CD4-positive, alpha-beta T cell treated with Interleukin-12 subunit alpha and Interleukin-12 subunit beta, for 1 hour (primary cell): ENCODE measurements around the gene ITGBL1.

Experiments
- DNase-seq: peaks from one replicate; pipeline ENCODE4 v3.0.0-alpha.2; 2020

ITGBL1 gene, protein sequence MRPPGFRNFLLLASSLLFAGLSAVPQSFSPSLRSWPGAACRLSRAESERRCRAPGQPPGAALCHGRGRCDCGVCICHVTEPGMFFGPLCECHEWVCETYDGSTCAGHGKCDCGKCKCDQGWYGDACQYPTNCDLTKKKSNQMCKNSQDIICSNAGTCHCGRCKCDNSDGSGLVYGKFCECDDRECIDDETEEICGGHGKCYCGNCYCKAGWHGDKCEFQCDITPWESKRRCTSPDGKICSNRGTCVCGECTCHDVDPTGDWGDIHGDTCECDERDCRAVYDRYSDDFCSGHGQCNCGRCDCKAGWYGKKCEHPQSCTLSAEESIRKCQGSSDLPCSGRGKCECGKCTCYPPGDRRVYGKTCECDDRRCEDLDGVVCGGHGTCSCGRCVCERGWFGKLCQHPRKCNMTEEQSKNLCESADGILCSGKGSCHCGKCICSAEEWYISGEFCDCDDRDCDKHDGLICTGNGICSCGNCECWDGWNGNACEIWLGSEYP

DNA sequence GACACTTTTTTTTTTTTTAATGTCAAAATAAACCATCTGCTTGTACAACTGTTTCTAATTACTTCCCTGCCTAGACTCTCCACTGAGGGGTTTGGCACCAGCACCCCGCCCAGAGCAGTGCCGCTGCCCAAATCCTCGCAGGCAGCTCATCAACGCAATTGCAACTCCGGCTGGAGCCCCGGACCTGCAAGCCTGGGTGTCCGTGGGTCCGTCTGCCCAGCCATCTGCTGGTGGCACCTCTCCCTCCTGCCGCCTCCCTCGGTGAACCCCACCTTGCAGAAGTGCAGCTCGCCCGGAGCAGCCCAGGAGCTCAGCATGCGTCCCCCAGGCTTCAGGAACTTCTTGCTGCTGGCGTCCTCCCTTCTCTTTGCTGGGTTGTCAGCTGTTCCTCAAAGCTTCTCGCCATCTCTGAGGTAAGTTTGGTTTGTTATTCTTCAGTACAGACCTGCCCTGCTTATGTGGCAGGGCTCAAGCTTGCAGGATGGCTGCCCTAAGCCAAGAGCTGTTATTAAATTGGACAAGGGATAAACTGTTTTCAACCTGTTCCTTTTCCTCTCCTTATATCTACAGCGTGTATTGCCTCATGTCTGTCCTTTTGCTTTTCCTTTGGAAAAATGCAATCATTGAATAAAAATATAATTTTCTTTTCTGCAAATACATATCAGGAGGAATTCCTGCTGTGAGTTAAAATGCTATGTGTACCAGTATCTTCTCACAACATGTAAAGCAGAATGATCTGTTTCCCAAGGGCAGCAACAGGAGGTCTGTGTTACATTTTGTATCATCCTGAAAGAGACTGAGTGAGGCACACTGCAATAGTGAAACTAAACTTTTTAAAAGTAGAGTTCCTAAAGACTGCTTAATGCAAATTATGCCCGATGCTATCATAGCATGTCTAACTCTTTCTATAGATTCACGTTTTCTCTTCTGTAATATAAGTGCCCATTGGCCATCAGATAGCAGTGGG, at the start of gene ITGBL1:
Gene ITGBL1 (plus strand): TSS at position 157 of the 967 bp plus-strand sequence. CDS start 159 bp downstream, at position 316.
- no peak for DNase-seq

DNA sequence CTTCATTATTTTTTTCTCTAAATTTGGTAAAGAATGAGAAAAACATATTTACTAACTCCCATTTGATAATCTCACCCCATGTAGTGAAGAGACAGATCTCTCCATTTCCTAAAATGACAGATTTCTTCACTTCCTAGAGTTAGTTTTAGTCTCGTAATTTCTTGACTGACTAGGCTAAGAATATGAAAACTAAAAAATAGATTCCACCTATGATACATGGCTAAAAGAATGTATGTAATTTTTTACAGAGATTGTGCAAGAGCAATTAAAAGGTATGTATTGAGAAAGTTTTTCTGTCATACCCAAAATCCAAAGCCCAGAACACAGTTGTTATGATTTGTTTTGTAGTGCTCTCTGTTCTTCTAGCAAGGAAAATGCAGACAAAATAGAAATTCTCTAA, 45.7 kb upstream of the ITGBL1 start:
- DNase-seq, result no peak

DNA sequence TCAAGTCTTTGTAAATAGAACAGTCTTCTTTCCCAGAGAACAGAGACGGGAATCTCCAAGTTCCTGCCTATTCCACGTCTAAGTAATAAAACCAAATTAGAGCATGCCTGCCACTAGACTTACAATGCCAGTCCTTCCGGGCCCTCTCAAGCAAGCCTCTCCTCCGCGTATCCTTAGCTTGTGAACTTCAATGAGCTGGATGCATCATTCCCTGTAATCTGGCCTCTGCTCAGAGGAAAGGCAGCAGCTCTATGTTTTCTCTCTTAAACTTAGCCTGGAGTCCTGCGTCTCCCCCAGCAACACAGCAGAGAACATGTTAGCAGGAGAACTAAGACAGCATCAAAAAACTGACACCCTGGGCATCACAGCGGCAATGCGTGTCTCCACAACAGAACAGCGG, 44.3 kb upstream of the ITGBL1 start:
- no peak for DNase-seq

DNA sequence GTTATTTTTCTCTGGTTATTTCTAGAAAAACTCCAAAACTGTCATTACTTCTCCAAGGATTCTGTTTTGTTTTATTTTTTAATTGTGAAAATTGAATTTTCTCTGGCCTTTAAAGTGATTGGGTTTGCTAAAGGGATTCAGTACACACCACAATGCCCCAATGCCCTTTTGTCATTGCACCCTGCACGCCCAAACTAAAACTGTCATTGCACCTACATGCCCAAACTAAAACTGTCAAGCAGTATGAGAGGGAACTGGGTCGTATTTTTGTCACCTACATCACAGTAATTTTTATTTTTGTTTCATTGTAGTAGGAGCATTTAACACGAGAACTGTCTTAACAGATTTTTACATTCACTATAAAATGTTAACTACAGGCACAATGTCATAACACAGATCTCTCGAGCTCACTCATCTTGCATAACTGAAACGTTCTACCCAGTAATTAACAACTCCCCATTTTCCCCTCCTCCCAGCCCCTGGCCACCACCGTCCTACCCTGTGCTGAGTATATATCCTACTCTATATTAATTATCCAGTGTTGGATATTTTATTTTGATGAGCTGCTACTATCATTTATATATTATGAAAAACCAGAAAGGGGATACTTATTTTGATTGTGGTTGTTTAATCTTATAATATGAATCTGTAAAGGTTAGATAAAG, 43.4 kb upstream of the ITGBL1 start:
- no peak for DNase-seq

DNA sequence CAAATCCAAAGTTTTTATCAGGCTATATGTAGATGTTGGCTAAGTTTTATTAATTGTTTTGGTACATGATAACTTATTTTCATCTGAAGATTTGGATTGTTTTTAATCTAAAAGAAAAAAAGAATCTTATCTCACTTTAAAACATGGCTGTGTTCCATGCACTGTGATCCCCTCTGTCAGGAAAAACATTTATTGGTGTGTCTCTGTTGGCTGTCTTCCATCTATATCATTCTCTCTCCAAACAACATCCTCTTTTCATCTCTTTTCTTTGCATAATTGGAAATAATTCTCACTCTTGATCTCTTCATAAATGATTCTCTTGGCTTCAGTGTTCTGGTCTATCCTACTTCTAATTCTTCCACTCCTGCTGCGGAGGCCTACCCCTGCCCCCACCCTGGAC, 40.4 kb upstream of the ITGBL1 start:
- no peak for DNase-seq

DNA sequence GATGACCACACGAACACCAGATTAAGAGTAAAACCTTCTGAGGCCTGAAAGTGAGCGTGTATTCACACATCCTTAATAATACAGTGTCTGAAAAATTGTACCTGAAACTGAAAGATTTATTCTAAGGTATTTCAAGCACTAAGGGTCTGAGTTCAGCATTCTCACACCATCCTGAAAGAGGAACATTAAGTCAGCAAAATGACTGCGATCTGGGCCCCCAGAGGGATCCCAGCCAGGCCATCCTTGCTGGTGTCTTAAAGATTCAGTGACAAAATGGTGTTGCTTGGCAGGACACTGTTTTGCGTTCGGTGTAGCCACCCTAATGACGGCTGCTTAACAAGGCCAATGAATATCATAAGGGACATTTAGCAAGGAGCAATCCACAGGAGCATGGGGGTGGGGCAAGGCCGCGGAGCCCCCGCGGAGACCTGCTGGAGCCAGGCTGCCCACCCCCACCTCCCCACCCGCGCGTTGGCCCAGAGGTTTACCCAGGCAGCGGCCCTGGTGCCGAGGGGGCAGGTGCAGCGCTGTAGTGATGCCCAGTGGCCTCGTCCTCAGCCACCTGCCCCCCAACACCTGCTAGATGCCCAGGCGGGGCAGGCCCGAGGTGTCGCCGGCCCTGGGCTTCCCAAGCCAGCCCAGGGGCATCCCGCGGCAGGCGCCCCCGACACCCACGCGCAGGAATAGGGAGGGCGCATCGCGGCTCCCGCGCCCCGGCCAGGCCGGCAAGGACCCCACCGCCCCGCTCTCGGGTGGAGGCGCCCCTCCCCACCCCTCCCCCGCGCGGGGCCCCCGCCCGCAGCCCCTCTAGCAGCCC, 36.9 kb upstream of the ITGBL1 start:
- DNase-seq, result no peak

DNA sequence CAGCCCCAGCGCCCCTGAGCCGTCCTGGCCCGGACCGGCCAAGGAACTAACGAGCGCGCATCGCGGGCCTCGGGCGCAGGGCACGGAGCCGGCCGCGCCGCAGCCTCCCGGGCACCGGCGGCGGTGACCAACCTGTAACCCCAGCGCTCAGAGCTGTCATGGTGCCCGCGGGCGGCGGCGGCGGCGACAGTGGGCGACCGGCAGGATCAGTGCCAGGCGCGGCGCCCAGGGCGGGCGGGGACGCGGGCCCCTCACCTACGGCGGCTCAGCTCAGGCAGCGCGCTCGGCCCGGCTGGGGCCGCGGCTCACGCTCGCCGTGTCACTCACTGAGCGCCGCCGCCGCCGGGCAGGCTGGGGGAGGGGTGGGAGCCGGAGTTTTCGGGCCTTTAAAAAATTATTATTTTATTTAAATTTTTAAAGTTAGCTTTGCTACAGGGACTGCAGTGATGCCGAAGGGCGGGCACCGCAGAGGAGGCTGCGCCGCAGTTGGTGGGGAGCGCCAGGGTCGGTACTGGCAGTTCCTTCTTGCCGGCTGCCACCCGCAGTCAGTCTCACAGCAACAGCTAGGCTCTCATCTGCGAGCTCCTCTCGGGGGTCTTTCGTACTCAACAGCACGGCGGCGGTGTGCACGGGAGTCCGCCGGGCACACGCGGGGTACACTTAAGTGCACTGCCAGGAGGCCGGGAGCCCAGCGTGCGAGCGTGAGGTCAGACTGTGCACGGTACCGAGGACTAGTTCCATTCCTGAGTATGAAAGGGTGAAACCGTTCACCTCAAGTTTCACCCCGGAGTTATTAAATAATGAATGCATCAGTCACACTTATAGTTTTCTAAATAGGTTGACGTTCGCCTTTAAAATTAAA, 36.1 kb upstream of the ITGBL1 start, which contains the start of gene NALCN:
Gene NALCN (minus strand): TSS at position 328 of the 862 bp plus-strand sequence. CDS start 17,382 bp downstream, outside the sequence.
- DNase-seq, result no peak

DNA sequence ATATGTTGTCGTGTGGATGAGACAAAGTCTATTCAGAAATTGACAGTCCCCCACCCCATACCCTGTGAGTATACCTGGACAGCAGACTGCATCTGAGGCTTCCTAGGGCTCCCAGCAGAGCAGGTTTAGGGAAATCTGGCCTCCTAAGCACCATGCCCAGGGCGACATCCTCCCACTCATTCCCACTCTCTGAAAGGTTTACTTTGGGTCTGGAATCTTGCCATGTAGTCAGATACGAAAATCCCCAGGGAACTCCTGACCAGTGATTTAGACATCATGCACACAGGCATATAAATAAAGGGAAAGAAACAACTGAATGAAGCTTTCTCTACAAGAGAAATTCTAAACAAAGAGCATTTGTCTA, 35.5 kb upstream of the ITGBL1 start:
- DNase-seq, result no peak

DNA sequence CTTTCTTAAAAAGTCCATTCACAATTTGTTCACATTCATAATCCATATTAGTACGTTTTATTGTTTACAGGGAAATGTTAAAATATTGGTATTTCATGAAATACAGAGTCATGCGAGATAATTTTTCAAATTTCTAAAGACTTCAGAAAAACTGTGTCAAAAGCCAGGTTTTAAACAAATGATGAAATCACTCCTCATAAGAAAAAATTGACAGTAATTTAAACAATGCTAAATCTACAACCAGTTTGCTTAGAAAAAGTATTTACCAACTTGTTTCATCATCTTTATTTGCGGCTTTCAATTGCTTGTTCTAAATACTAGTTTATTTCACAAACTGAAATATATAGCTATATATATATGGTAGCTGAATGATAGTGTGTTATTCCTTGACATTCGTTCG, 35.0 kb upstream of the ITGBL1 start:
- DNase-seq, result no peak

DNA sequence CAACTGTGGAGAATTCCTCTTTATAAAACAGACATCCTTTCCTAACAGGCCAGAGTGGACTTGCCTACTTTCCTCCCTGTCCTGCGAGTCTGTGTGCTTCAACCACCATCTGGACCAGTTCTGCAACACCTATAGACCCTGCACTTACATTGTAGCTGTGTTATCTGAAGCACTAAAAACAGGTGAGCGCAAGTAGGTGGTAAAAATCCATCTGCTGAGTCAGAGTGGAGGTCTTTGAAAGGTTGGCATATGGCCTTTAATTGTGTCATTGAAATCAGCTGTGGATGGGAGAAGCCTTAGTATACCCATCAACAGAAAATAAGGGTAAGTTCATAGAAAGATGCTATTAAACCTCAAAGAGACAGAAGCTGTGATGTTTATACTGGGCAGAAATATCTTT, 28.6 kb upstream of the ITGBL1 start:
- no peak for DNase-seq

DNA sequence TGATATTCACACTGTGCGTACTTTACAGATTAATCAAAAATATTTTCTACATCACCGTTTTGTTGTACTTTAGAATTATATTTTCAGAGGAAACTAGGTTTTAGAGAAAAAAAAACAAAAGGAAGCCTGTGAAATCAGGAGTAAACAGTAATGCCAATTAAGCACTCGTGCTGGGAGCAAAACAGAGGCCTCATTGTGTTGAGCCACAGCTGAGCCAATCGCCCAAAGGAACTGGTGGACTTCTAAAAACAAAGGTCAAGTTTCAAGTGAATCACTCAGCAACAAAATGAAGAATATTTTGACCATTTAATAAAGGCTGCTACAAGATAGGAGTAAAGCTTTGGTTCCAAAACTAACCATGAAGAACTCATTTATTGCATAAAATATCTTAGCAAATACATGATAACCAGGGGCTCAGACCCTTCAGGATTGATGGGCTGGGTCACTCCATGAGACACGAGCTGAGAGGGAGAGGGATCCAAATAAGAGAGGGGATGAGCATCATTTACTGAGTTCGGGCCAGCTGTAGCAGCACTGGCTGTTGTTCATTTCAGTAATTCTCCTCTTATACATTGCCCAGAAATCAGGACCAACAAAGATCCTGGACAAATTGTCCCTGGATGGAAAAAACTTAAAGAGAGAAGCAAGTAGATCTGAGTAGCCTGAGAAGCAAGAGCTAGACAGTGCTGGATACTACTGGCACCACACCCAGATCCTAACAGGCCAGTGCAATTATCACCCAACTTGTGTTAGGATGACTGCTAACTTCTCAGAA, 27.9 kb upstream of the ITGBL1 start:
- DNase-seq, result no peak

DNA sequence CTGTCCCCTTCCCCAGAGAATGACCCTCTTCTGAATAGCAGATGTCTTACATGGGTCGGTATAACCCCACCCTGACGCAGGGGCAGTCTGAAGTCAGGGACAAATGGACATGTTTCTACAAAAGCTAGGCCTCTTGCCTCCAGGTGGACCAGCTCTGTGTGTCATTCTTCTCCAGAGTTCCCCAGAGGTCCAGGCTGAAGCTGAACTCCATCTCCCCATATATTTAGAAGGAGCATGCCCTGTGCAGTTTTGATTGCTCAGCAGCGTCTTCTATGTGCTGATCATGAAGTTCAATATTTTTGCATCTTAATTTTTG, 27.4 kb upstream of the ITGBL1 start:
- no peak for DNase-seq

DNA sequence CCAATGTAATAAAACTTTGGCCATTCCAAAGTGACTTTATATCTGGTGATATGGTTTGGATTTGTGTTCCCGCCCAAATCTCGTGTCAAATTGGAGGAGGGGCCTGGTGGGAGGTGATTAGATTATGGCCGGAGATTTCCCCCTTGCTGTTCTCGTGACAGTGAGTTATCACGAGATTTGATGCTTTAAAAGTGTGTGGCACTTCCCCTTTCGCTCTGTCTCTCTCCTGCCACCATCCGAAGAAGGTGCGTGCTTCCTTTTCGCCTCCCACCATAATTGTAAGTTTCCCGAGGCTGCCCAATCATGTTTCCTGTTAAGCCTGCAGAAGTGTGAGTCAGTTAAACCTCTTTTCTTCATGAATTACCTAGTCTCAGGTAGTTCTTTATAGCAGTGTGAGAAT, 26.9 kb upstream of the ITGBL1 start:
- DNase-seq, result no peak

DNA sequence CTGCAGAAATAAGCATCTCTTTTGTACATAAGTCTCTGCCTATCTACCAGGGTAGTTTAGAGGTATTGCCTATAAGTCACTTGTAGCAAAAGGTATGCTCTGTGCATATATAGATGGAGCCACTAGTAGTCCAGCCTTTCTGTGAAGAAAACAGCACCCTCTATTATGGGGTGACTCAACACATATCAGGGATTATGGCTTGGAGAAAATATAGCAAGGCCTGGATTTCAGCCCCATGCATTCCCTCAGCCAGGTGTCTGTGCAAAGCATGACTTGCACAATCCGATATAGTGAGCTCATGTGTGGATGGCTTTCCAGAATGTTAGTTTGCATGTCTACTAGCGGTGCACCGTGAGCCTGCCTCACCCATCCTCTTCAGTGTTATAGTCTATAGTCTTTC, 22.7 kb upstream of the ITGBL1 start:
- no peak for DNase-seq

DNA sequence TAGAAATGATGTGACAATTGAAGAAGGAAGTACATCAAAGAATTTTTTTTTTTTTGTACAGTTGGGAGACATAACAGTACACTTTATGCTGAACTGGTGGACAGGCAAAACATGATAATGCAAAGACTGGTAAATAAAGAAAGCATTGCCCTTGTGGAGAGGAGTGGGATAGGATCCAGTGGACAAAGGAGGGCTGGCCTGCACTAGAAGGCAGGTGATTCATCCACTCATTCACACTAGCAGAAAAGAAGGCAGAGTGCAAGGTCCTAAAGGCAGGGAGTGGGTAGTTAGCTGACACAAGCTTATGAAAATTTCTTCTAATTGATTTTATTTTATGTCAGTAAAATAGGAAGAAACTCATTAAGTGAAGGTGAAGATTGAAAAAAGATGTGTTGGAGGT, 18.6 kb upstream of the ITGBL1 start:
- no peak for DNase-seq

DNA sequence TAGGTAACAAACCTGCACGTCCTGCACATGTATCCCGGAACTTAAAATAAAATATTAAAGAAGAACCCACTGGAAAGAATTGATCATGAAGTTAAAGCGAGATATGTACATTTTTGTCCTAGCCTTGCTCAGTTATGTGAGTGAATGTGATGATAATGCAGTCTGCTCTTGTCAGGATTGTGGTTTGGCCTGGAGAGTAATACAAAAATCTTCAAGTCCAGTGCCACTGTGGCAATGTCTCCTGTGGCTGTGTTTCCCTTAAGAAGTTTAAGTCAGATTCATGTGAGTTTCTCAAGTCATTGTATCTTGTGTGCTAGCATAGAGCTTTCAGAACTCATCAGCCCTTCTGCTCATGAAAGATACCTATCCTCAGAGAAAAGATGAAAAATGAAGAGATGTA, 18.0 kb upstream of the ITGBL1 start:
- no peak for DNase-seq

DNA sequence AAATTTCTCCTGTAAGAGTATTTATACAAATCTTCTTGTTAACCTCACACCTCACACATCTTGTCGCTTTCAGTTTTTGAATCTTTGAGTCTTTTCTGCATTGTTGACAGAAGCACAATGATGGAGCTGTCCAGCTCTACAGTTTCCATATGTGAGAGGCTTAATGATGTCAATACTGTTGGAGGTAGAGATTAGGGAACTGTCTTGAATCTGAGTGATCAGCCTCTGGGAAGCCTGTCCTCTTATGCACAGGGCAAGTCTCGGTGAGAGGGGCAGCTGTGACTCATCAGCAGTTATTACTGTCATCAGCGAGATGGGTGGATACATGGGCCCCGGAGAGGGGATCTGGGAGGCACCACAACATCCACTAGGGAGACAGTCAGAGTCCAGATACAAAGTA, 4.6 kb upstream of the ITGBL1 start:
- no peak for DNase-seq

DNA sequence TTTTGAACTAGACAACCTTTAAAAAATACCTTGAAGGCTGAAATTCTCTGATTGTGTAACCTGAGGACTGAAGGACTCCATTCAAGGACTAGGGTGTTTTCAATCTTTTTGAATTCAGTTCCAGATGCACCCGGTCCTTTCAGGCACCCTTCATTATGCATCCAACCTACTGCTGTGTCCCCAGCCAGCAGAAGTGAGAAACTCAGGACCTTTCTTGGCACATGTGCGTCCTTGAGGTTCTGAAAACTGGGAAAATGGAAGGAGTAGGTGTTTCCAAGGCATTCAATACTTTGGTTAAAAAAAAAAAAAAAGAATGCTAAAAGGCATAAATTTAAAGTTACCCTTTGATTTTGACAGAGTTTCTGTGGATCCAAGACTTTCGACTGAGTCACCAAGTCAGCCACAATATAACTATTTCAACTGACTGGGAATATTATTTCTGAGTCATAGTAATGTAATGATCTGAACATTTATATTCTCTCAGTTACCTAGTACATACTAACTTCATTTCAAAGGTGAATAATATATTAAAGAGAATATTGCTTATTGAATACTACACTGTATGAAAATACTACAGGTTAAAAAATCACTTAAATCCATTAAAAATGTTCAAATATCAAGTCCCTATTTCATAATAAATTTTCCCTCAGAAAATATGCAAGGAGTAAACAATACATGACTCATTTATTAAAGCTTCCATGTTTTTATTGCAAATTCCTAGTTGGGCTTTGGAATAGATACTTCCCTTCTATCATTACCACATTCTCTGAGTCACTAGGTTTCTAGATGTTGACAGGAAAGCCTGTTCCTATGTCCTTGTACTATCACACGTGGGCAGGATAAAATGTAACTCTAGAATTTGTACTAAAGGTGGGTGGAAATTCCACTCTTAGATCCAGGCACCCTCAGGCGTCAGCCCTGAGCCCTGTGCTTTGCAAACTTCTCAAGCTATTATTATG, 2.4 kb upstream of the ITGBL1 start:
- DNase-seq, result no peak

DNA sequence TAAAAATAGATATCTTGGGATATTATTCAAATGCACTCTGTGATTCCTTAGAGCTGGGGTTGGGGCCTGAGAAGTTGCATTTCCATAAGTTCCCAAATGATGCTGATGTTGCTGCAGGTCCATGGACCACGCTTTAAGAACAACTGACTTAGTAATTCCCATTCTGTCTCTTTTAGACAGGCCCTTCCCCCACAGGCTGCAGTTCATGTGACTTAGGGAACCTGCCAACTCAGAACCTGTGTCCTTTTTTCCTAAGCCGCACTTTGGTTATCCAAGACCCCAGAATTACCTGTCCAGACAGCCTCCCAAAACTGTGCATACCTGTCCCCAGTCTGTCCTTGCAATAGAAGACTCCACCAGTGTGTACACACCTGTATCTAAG, 1.7 kb upstream of the ITGBL1 start:
- DNase-seq, result no peak
